Stimulated activated naive CD4-positive, alpha-beta T cell (primary cell): Measurements from ENCODE around the gene DPP4.

Source experiments
- DNase-seq, 6 experiments: peaks; one replicate each; lab custom pipeline; 2025; lab: John Stamatoyannopoulos, UW

DPP4 gene

GRCh38 chr2:162073888-162074631 is at the start of gene DPP4:
Gene DPP4 (minus strand): TSS chr2:162074215. CDS start chr2:162073981, 234 bp downstream.
- DNase-seq: peak; percentile 21 to 78 (median 50)

- no peak for DNase-seq
Observed at GRCh38 chr2:162118166-162119031, 44.4 kb upstream of the DPP4 start.

GRCh38 chr2:162116352-162116751 is 42.3 kb upstream of the DPP4 start:
- no peak for DNase-seq

DNA sequence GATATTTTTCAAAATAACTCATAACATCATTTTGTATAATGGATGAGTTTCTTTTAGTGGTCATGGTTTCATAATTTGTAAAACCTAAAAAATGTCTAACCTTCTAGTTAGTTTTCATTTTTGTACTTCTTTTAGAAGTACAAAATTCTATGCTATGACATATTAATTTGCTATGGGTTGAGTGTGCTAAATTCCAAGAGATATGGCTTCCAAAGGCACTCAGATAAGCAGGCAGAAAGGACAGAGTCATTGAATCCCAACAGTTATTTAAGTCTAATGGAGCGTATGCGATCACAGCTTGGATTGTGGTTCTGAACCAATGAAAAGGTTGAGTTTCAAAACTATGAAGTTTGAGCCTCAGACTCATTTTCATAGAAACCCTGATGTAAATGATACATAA is 41.1 kb upstream of the DPP4 start:
- DNase-seq: no peak

GRCh38 chr2:162114271-162114670 is 40.3 kb upstream of the DPP4 start:
- no peak for DNase-seq

DNA sequence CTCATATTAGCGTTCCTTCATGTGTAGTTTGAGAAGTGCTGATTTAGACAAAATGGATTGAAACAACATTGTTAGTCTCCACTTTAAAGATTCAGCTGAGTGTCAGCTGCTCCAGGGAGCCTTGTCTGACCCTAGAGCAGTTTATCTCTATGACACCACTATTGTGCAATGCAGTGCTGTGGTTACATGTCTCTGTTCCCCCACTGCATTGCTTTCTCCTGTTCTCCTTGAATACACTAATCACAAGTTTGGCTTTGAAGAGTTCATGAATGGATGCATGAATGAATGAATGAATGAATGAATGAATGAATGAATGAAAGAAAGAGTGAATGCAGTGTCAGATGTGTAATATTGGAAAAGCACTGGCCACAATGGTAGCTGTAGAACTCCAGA is 39.8 kb upstream of the DPP4 start:
- no peak for DNase-seq

GRCh38 chr2:162113088-162113775 is 39.2 kb upstream of the DPP4 start:
- DNase-seq: no peak

- no peak for DNase-seq
Observed at GRCh38 chr2:162111958-162112850, 38.2 kb upstream of the DPP4 start.

GRCh38 chr2:162107361-162107901 is 33.4 kb upstream of the DPP4 start:
- no peak for DNase-seq

GRCh38 chr2:162106746-162107145 is 32.7 kb upstream of the DPP4 start:
- DNase-seq: no peak

- DNase-seq: no peak
Observed at GRCh38 chr2:162106146-162106551, 32.1 kb upstream of the DPP4 start.

GRCh38 chr2:162103443-162104009 is 29.5 kb upstream of the DPP4 start:
- DNase-seq: no peak

GRCh38 chr2:162100579-162100978 is 26.6 kb upstream of the DPP4 start:
- DNase-seq: no peak

DNA sequence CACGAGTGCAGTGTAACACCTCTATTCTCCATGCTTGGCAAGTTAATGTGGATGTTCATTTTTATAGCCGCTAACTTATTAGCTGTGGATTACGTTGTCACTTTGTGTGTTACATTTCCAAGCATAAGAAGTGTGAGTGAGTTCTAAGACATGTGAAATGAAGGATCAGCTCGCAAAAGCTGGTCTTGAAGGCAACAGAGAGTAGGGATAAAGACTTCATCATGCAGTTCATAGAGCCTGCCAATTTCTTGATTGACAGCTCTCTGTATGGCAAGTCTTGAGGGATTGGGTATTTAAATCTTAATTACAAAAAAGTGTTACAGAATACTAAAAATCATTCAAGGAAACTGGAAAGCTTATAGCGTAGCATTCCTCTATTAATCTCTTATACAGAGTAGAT is 25.8 kb upstream of the DPP4 start:
- DNase-seq: no peak

DNA sequence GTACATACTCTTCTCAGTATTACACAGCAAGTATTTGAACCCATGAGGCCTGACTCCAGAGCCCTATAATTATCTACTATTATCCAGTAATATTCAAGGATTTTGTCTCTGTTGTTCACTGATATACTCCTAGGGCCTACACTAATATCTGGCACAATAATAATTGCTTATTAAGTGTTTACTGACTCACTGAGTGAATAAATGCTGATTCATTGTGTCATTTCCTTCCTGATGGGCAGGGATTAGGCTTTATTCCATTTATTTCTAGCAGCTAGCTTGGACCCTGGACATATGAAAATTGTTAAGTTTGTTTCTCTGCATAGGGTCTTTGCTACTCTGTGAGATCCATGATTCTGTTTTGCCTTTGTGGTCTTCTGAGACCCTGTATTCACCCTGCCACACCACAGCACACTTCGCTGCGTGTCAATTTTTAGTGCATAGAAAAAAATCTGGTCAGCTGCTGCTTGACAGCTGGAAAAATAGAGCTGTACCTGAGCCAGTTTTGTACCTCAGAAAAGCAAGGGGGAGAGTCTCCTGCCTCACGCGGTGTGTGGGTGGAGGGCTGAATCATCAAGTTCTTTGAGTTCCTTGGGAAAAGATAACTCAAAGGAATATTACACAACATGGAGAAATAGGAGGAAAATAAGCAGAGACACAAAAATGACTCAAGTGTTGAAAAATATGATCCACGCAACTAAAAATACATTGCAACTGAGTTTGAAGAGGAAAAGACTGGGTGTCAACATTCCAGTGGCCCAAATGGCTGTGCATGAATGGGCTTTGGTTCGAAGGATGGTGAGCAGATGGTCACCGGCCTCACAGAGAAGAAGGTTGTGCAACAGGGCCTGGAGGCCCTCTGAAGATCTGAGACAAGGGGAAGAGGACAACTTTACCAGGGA is 18.9 kb upstream of the DPP4 start:
- no peak for DNase-seq

- DNase-seq: no peak
Observed at GRCh38 chr2:162092008-162092390, 18.0 kb upstream of the DPP4 start.

- DNase-seq: peak in 1 of 6 experiments; percentile 14
Observed at GRCh38 chr2:162091325-162092007, 17.5 kb upstream of the DPP4 start.

DNA sequence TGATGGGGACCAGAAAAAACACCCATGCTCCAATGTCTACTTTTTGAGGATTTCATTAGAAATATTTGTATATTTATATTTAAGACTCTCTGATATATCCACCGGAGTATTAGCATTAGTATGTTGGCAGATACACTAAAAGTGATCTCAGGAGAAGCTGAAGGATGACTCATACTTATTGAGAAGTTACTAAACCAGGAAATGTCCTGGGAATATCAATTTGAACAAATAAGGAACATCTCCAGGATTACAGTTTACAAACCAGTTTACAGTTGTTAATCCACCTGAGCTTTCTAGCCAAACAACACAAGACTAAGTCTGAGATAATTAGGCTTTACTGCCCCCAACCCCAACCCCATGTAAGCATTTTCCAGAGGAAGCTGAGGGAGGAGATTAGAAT is 16.1 kb upstream of the DPP4 start:
- DNase-seq: no peak

DNA sequence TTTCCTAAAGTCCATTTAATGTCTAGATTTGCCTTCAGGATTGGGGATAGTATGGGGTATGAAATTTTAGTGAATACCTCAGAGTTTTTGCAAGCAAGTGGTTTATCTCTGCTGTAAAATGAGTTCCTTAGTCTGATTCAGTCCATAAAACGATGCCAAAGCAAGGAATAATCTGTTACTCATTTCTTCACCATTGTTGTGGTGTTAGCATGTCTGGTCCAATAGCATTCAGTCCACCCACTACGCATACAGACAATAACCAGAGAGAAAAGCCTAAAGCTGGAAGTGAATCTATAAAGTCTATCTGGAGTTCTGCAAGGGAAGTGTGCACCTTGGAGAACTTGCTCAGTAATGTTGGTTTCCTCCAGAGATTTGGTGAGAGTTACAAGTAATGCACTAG is 12.9 kb upstream of the DPP4 start:
- no peak for DNase-seq
